ENCODE results near the gene CYP2A13. TPM values are rescaled to one million over a fixed set of nuclear protein-coding genes. Genes with fewer than 3 reads are reported as not detected.
"Not testable (repeated sequence)": the region's sequence is repeated elsewhere in the genome, so short reads cannot be mapped to it uniquely, and the experiment has no call there.

The CYP2A13 gene
- total RNA-seq, 1 donor from 2014 or later, result not detected

DNA sequence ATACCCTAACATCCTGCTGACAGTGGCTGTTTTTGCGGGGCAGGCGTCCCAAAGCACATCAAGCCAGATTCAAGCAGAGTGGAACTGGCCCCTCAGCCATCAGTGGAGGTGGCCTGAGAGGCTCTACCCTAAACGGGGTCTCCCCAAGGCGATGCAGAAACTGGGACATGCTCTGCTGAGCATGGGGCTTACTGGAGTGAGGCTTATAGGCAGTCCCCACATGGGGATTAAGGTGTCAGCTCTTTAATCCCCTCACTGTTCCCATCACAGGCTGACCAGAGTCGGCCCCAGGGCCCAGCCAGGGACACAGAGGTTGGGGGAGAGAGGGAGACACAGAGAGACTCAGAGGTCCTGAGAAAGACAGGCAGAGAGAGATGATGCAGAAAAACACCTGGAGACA lies 42.9 kb downstream of the CYP2A13 start:
- DNase-seq (ENCODE audit: extremely low spot score, unreplicated experiment), result no peak
- Mint-ChIP-seq H3K27ac (ENCODE audit: unreplicated experiment) (no peak overlapping the region), H3K27me3 (ENCODE audit: unreplicated experiment) (peaks cover 35% of the 10 kb centered on the region), H3K9me3 (ENCODE audit: unreplicated experiment) (no peaks in the 10 kb centered on the region), H3K36me3 (ENCODE audit: unreplicated experiment) (no peaks in the 10 kb centered on the region), H3K4me3 (ENCODE audit: unreplicated experiment) (no peak overlapping the region), H3K4me1 (ENCODE audit: unreplicated experiment) (peaks cover 17% of the 10 kb centered on the region)
- TF ChIP-seq, protein P1, sequence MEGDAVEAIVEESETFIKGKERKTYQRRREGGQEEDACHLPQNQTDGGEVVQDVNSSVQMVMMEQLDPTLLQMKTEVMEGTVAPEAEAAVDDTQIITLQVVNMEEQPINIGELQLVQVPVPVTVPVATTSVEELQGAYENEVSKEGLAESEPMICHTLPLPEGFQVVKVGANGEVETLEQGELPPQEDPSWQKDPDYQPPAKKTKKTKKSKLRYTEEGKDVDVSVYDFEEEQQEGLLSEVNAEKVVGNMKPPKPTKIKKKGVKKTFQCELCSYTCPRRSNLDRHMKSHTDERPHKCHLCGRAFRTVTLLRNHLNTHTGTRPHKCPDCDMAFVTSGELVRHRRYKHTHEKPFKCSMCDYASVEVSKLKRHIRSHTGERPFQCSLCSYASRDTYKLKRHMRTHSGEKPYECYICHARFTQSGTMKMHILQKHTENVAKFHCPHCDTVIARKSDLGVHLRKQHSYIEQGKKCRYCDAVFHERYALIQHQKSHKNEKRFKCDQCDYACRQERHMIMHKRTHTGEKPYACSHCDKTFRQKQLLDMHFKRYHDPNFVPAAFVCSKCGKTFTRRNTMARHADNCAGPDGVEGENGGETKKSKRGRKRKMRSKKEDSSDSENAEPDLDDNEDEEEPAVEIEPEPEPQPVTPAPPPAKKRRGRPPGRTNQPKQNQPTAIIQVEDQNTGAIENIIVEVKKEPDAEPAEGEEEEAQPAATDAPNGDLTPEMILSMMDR (IDR thresholded peaks at IDR 0.05), result no peak

DNA sequence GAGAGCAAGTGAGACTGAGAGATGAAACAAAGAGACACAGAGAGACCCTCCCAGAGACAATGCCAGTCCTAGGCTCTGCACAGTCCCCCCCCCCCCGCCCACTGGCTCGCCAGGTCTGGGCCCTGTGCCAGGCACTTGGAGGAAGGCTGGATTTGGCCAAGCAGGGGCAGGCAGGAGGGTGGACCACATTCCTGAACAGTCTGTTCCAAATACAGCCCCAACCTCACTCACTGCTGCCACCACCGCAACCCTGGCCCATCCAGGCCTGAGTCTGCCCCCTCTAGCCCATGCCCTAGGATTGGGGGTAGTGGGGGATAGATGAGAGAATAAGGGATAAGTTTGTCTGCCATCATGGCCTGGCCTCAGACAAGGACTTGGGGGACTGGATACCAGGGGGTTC lies 45.0 kb downstream of the CYP2A13 start:
- no peaks in the 10 kb centered on the region for H3K36me3 Mint-ChIP-seq (ENCODE audit: unreplicated experiment)
- no peak for DNase-seq (ENCODE audit: extremely low spot score, unreplicated experiment)
- H3K4me1 Mint-ChIP-seq (ENCODE audit: unreplicated experiment), result peaks cover 10% of the 10 kb centered on the region
- peaks cover 35% of the 10 kb centered on the region for H3K27me3 Mint-ChIP-seq (ENCODE audit: unreplicated experiment)
- no peak overlapping the region for H3K4me3 Mint-ChIP-seq (ENCODE audit: unreplicated experiment)
- TF ChIP-seq, protein P1 (IDR thresholded peaks at IDR 0.05), result no peak
- no peak overlapping the region for H3K27ac Mint-ChIP-seq (ENCODE audit: unreplicated experiment)
- H3K9me3 Mint-ChIP-seq (ENCODE audit: unreplicated experiment), result no peaks in the 10 kb centered on the region

DNA sequence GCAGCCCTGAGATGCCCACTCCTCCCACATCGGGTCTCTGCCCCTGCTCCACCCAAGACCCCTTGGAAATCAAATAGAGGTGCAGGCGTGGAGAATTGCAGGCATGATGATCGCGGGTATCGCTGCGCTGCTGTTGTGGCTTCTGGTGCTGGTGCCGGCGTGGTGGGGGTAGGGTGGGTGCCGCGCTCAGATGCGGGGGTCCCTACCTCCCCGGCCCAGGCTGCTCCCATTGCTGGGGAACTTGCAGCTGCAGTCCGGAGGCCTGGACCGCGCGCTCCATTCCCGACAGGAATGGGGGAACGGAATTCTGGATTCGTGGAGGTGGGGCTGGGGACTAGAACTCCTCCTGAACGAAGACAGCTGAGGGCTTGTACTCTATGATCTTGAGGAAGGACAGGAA lies 46.4 kb downstream of the CYP2A13 start:
- Mint-ChIP-seq H3K4me1 (ENCODE audit: unreplicated experiment) (peaks cover 8% of the 10 kb centered on the region), H3K27ac (ENCODE audit: unreplicated experiment) (no peak overlapping the region), H3K27me3 (ENCODE audit: unreplicated experiment) (peaks cover 35% of the 10 kb centered on the region), H3K36me3 (ENCODE audit: unreplicated experiment) (no peaks in the 10 kb centered on the region), H3K9me3 (ENCODE audit: unreplicated experiment) (no peaks in the 10 kb centered on the region), H3K4me3 (ENCODE audit: unreplicated experiment) (peak overlapping the region; percentile 40)
- no peak for DNase-seq (ENCODE audit: extremely low spot score, unreplicated experiment)
- TF ChIP-seq, protein P1 (IDR thresholded peaks at IDR 0.05), result no peak

DNA sequence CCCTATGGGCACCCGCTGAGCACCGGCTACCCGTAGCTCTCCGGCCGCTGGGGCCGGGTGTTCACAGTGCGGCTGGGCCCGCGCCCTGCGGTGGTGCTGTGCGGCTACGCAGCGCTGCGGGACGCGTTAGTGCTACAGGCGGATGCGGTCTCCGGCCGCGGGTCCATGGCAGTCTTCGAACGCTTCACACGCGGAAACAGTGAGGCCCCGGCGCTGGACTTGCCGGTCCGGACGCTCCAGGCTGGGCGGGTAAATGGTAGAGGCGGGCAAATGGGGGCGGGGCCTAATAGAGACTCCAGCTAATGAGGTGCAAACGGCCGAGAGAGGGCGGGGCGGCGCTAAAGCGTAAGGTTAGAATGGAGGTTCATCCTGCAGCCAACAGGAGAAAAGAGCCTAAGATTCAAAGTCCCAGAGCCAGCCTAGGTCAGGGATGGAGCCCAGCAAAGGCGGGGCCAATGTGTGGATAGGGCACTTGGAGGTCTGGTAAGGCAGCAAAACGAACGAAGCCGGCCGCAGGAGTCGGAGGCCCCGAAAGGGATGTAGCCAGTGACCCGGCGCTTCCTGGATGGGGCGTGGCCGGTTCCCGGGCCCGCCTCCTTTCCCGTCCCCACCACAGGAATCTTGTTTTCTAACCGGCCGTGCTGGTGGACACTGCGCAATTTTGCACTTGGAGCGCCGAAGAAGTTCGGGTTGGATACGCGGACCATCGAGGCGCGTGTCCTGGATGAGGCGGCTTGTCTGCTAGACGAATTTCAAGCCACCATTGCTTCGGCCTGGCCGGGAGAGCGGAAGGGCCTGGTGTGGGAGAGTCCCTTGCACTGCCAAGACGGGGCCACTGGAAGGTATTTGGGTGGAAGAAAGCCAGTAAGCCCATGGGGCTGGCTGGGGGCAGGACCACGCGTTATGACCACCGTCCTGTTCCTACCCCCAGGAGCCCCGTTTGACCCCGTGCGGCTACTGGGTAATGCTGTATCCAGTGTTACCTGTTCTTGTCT lies 47.4 kb downstream of the CYP2A13 start:
- H3K36me3 Mint-ChIP-seq (ENCODE audit: unreplicated experiment); H3K9me3 Mint-ChIP-seq (ENCODE audit: unreplicated experiment); H3K27ac Mint-ChIP-seq (ENCODE audit: unreplicated experiment); DNase-seq (ENCODE audit: extremely low spot score, unreplicated experiment); H3K4me1 Mint-ChIP-seq (ENCODE audit: unreplicated experiment): not testable (repeated sequence)
- H3K4me3 Mint-ChIP-seq (ENCODE audit: unreplicated experiment), result peak overlapping the region; percentile 71
- H3K27me3 Mint-ChIP-seq (ENCODE audit: unreplicated experiment), result peaks cover 30% of the 10 kb centered on the region

DNA sequence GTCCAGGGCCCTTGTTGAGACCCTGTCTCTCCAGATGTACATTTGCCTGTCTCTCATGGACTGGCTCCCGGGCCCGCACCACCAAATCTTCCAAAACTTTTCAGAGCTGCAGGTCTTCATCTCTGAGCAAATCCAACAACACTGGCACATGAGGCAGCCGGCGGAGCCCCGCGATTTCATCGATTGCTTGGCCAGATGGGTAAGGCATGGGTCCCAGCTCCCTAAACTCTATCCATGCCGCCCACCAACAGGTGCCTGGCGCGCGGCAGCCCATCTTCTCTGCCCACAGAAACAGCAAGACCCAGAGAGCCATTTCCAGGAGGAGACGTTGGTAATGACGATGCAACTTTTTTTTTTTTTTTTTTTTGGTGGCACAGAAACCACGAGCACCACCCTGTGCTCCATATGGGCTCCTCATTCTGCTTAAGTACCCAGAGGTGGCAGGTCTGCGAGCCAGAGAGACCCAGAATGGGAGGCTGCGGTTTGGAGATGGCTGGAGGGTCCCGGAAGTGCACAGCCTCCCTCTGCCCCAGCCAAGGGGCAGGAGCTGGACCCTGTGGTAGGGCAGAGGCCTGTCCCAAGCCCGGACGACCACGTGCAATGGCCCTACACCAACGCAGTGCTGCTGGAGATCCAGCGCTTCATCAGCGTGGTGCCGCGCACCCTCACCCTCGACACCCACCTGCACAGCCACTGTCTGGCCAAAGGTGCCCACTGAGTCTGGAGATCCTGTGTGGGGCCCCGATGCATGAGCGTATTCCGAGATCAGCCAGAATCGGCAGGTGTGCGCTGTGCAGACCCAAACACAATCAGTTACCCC lies 48.6 kb downstream of the CYP2A13 start:
- DNase-seq (ENCODE audit: extremely low spot score, unreplicated experiment), result no peak
- TF ChIP-seq, protein P1 (IDR thresholded peaks at IDR 0.05), result no peak
- Mint-ChIP-seq H3K9me3 (ENCODE audit: unreplicated experiment) (no peaks in the 10 kb centered on the region), H3K4me1 (ENCODE audit: unreplicated experiment) (peaks cover 8% of the 10 kb centered on the region), H3K4me3 (ENCODE audit: unreplicated experiment) (peak overlapping the region; percentile 18), H3K36me3 (ENCODE audit: unreplicated experiment) (no peaks in the 10 kb centered on the region), H3K27ac (ENCODE audit: unreplicated experiment) (no peak overlapping the region), H3K27me3 (ENCODE audit: unreplicated experiment) (peaks cover 23% of the 10 kb centered on the region)
